ENCODE data around the gene MAG.

MAG gene, protein sequence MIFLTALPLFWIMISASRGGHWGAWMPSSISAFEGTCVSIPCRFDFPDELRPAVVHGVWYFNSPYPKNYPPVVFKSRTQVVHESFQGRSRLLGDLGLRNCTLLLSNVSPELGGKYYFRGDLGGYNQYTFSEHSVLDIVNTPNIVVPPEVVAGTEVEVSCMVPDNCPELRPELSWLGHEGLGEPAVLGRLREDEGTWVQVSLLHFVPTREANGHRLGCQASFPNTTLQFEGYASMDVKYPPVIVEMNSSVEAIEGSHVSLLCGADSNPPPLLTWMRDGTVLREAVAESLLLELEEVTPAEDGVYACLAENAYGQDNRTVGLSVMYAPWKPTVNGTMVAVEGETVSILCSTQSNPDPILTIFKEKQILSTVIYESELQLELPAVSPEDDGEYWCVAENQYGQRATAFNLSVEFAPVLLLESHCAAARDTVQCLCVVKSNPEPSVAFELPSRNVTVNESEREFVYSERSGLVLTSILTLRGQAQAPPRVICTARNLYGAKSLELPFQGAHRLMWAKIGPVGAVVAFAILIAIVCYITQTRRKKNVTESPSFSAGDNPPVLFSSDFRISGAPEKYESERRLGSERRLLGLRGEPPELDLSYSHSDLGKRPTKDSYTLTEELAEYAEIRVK

DNA sequence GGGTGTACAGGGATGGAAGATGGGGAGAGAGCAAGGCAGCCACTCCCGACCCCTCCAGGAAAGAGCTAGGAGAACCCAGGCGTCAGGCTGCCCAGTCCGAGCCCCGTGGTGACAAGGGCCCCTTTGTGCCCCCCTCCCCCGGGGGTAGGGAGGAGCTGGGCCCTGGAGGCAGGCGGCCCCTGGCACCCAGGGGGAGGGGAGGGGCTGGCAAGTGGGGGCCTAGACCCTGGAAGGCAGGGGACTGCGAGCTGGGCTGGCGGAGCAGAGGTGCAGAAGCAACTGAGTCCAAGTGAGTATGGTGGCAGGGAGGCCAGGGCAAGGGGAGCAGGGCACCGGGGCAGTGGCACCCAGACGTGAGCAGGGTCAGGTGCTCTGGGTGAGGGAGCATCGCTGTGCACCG lies at the start of gene MAG:
Gene MAG (plus strand): TSS at position 246 of the 400 bp plus-strand sequence. CDS start 3,248 bp downstream, outside the sequence.
- H3K27ac Mint-ChIP-seq: no peak within 1 kb of the TSS

DNA sequence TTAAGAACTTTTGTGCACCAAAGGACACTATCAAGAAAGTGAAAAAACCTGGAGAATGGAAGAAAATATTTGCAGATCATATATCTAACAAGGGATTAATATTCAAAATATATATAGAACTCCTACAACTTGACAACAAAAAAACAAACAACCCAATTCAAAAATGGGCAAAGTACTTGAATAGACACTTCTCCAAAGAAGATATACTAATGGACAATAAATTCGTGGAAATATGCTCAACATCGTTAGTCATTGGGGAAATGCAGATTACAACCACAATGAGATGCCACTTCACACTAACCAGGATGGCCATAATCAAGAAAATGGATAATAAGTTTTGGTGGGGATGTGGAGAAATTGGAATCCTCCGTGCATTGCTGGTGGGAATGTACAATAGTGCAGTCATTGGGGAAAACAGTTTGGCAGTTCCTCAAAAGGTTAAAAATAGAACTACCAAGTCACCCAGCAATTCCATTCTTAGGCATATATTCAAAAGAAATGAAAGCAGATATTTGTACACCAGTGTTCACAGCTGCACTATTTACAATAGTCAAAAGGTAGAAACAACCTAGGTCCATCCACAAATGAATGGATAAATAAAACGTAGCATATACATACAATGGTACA lies 45.4 kb upstream of the MAG start:
- H3K4me1 Mint-ChIP-seq (ENCODE audit: low read depth): peaks cover 8% of the 10 kb centered on the region
- H3K27me3 Mint-ChIP-seq (ENCODE audit: low read depth): peaks cover 70% of the 10 kb centered on the region
- peaks cover 28% of the 10 kb centered on the region for H3K9me3 Mint-ChIP-seq
- no peak overlapping the region for H3K27ac Mint-ChIP-seq
- H3K36me3 Mint-ChIP-seq (ENCODE audit: low read depth): no peaks in the 10 kb centered on the region
- H3K4me3 Mint-ChIP-seq: no peak overlapping the region

More for the DNA sequence above, at the start of gene MAG:
- H3K4me3 Mint-ChIP-seq: no peak within 1 kb of the TSS
- no peaks in the 10 kb centered on the region for H3K9me3 Mint-ChIP-seq
- peaks cover 2% of the 10 kb centered on the region for H3K4me1 Mint-ChIP-seq (ENCODE audit: low read depth)
- no peaks in the 10 kb centered on the region for H3K27me3 Mint-ChIP-seq (ENCODE audit: low read depth)
- no peaks in the 10 kb centered on the region for H3K36me3 Mint-ChIP-seq (ENCODE audit: low read depth)

DNA sequence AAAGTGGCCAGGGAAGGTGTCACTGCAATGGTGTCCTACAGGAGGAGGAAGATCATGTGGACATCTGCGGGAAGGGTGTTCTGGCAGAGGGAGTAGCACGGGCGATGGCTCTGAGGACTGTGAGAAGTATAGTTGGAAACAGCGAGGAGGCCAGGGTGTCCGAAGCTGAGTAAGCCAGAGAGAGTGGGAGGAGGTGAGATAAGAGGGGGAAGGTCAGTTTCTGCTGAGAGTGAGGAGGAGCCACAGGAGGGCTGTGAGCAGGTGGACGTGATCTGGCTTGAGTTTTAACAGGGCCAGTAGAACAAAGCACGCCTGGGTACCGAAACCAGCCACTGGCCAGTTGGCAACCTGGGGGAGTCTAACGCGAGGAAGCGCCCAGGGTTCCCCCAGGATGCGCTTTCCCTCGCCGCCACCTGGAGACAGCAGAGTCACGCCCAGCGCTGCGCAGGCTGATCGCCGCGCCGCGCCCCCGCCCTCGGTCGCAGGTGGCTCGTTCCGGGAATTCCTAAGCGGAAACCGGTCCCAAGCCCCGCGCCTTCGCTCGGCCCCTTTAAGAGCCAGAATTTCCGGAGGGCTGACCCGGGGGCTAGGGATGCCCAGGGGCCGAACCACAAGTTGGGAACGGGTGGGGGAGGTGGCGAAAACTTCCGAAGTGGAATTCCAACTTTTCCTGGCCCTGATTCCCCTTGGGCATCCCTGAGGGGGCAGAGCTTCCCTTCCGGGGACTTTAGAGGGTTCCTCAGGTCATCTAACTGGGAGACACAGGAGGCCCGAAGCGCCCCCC lies 44.2 kb upstream of the MAG start:
- Mint-ChIP-seq H3K36me3 (ENCODE audit: low read depth) (no peaks in the 10 kb centered on the region), H3K4me1 (ENCODE audit: low read depth) (peaks cover 8% of the 10 kb centered on the region), H3K4me3 (peak overlapping the region; percentile 77), H3K27ac (no peak overlapping the region), H3K27me3 (ENCODE audit: low read depth) (peaks cover 63% of the 10 kb centered on the region), H3K9me3 (peaks cover 23% of the 10 kb centered on the region)

DNA sequence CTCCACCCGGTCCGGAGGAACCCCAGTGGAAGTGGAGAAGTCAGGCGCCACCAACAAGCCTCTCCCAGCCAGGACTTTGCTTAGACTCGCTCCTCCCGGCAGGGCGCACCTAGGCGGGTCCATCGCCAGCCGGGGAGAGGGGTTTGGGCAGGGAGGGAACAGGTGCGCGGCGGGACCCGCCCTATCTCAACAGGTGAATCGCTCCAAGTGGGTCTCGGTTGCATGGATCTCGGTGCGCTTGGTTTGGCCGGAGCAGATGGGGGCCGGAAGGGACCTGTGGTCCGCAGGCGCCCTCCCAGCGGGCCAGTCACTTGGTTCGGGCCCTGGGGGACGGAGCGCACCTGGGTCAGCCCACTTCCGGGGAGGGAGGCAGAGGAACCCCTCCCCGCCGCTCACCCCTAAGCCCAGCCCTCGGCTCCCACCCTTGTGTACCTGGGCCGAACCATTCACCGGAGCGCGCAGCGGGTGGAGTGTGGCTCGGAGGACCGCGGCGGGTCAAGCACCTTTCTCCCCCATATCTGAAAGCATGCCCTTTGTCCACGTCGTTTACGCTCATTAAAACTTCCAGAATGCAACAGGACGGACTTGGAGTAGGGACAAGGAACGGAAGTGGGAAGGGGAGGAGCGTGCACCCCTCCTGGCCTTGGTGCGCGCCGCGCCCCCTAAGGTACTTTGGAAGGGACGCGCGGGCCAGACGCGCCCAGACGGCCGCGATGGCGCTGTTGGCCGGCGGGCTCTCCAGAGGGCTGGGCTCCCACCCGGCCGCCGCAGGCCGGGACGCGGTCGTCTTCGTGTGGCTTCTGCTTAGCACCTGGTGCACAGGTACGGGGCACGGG lies 43.4 kb upstream of the MAG start, which contains the start of gene LSR:
Gene LSR (plus strand): TSS at position 693 of the 836 bp plus-strand sequence. CDS start 21 bp downstream, at position 714.
- peak within 1 kb of the TSS; percentile 77 for H3K4me3 Mint-ChIP-seq

DNA sequence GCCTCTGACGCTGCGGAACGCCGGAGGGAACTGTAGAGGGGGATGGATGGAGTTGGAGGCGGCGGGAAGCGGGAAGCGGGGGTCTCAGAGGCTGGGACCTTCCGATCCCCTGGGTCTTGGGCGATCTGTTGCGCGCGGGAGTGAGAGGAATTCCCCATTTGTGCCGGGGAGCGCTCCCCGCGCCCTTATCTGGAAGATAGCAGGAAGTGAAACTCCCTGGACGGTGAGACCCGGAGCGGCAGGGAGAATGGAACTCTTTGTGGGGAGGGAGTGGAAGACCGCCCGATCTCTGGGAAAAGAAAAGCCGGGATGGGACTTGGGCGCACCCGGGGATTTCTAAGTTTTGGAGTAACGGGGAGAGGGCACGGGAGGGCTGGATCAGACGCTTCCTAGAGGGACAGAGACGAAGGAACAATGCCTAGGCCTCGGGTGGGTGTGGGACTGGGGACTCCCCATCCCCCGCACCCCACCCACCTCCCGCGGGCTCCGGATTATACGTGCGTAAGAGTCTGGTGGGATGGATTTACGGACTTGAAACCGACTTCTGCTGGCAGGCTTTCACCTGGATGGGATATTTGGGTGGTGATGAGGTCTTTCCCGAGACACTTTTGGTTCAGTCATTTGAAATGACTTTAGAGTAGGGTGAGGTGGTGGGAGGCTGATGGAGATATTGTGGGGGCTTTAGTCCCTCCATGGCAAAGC lies 42.7 kb upstream of the MAG start:
- no peaks in the 10 kb centered on the region for H3K36me3 Mint-ChIP-seq (ENCODE audit: low read depth)
- H3K4me3 Mint-ChIP-seq: peak overlapping the region; percentile 77
- H3K4me1 Mint-ChIP-seq (ENCODE audit: low read depth): peaks cover 8% of the 10 kb centered on the region
- H3K9me3 Mint-ChIP-seq: peaks cover 11% of the 10 kb centered on the region
- H3K27ac Mint-ChIP-seq: no peak overlapping the region
- H3K27me3 Mint-ChIP-seq (ENCODE audit: low read depth): peaks cover 50% of the 10 kb centered on the region

More for the DNA sequence above, 43.4 kb upstream of the MAG start, which contains the start of gene LSR:
- peaks cover 15% of the 10 kb centered on the region for H3K9me3 Mint-ChIP-seq
- H3K36me3 Mint-ChIP-seq (ENCODE audit: low read depth): no peaks in the 10 kb centered on the region
- H3K27me3 Mint-ChIP-seq (ENCODE audit: low read depth): peaks cover 55% of the 10 kb centered on the region
- H3K27ac Mint-ChIP-seq: no peak within 1 kb of the TSS
- peaks cover 8% of the 10 kb centered on the region for H3K4me1 Mint-ChIP-seq (ENCODE audit: low read depth)

DNA sequence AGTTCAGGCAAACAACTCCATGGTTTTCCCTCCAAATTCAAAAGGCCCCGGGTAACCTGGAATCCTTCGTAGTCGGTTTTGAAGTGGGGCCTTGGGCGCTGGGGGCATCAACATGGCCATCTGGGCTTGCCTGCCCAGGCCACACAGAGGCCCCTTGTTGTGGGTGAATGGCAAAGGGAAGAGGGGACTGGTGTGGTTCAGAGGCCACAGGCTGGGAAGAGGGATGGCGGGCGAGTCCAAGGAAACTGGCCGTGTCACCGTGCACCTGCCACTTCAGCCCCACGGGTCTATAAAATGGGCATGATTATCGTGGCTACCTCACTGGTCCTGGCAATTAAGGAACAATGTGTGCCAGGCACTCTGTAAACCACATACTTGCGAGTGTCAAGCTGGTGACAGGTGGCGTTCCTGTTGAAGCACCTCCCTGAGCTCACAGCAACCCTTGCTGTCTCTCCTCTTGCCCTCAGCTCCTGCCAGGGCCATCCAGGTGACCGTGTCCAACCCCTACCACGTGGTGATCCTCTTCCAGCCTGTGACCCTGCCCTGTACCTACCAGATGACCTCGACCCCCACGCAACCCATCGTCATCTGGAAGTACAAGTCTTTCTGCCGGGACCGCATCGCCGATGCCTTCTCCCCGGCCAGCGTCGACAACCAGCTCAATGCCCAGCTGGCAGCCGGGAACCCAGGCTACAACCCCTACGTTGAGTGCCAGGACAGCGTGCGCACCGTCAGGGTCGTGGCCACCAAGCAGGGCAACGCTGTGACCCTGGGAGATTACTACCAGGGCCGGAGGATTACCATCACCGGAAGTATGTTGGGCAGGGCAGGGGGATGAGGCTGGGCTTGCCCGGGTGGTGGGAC lies 41.9 kb upstream of the MAG start:
- peaks cover 5% of the 10 kb centered on the region for H3K9me3 Mint-ChIP-seq
- no peak overlapping the region for H3K27ac Mint-ChIP-seq
- peak overlapping the region; percentile 66 for H3K4me3 Mint-ChIP-seq
- H3K27me3 Mint-ChIP-seq (ENCODE audit: low read depth): peaks cover 43% of the 10 kb centered on the region
- H3K36me3 Mint-ChIP-seq (ENCODE audit: low read depth): peaks cover under 1% of the 10 kb centered on the region
- peaks cover 8% of the 10 kb centered on the region for H3K4me1 Mint-ChIP-seq (ENCODE audit: low read depth)

DNA sequence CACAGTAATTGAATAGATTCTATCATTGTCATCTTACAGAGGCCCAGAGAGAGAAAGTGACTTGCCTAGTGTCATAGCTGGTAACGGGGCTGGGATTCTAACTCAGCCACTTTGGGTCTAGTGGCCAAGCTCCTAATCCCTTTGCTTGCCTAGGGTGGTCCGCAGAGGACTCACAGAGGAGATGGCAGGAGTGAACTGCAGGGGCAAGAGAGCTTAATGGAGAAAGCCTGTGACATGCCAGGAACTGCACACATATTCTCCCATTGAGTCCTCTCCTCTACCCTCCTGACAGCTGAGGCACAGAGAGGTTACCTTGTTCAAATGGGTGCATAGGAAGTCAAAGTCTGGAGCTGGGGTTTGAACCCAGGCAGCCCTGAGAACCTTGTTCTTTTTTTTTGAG lies 40.5 kb upstream of the MAG start:
- Mint-ChIP-seq H3K4me3 (no peak overlapping the region), H3K36me3 (ENCODE audit: low read depth) (peaks cover 2% of the 10 kb centered on the region), H3K9me3 (no peaks in the 10 kb centered on the region), H3K27me3 (ENCODE audit: low read depth) (peaks cover 33% of the 10 kb centered on the region), H3K27ac (no peak overlapping the region), H3K4me1 (ENCODE audit: low read depth) (peaks cover 8% of the 10 kb centered on the region)

DNA sequence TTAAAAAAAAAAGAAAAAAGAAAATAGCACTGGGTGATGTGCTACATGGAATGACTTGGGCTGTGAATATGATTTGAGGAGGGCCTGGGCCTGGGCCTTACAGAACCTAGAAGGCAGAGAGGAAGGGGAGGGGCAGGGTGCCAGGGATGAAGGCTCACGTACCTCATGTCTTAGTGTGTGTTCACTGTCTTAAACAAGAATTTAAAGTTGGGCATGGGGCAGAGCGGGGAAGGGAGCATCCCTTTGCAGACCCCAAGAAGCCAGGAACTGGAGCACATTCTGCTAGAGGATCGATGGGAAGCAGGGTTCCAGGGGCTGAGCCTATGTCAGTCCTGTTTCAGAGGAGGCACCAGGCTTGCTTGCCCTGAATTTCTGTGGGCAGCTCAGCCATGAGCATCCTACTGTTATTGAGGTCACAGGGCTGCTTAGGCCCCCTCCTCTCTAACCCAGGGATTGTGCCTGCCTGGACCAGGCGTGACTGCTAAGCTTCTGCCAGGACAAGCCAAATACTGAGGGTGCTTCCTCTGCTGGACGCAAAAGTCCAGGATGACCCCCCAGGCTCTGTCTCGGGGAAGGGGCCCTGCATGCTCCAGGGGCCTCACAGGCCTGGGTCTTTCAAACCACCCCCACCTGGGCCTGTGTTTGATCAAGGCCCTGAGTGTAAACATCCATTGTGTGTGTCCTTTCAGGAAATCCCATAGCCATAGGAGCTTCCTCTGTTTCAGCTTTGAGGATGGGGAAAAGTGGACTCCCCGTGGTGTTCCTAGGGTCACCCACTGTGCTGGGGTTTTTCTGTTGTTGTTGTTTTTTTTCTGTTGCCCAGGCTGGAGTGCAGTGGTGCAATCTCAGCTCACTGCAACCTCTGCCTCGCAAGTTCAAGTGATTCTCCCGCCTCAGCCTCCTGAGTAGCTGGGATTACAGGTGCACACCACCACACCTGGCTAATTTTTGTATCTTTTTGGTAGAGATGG lies 38.4 kb upstream of the MAG start:
- Mint-ChIP-seq H3K9me3 (no peaks in the 10 kb centered on the region), H3K27ac (no peak overlapping the region), H3K4me3 (no peak overlapping the region), H3K27me3 (ENCODE audit: low read depth) (peaks cover 17% of the 10 kb centered on the region), H3K36me3 (ENCODE audit: low read depth) (peaks cover 2% of the 10 kb centered on the region), H3K4me1 (ENCODE audit: low read depth) (peaks cover 7% of the 10 kb centered on the region)

DNA sequence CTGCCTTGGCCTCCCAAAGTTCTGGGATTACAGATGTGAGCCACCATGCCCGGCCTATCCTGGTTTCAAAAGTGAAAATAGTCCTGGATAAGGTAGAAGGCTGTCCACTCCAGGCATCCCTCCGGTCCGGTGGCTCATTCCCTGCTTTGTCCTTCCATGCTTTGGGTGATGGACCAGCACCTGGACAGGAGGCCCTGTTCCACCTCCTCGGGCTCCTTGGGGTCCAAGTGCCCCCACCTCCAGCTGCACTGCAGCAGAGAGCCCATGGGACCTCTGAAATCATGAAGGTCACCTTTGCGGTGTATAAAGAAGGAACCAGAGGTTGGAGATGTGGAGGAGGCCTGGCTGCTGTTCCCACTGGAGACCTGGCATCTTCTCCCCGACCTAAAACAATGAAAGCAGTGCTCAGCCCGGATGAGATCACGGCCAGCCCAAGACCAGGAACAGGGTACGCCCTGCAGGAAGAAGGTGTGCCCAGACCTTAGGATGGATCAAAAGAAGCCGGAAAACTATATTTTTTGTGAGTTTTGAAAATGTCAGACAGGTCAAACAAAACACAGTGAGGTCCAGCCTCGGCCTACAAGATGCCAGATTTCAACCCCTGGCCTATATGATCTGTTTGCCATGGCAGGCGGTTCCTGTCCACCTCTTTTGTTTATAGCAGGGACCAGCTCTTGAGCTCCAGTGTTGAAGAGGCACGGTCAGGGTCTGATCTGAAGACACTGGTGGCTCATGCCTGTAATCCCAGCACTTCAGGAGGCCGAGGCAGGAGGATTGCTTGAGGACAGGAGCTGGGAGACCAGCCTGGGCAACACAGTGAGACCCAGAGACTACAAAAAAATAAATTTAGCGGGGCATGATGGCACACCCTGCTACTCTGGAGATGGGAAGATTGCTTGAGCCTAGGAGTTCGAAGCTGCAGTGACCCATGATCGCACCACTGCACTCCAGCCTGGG lies 37.3 kb upstream of the MAG start:
- no peak overlapping the region for H3K4me3 Mint-ChIP-seq
- no peaks in the 10 kb centered on the region for H3K9me3 Mint-ChIP-seq
- H3K4me1 Mint-ChIP-seq (ENCODE audit: low read depth): peaks cover 2% of the 10 kb centered on the region
- peaks cover 7% of the 10 kb centered on the region for H3K27me3 Mint-ChIP-seq (ENCODE audit: low read depth)
- H3K27ac Mint-ChIP-seq: no peak overlapping the region
- H3K36me3 Mint-ChIP-seq (ENCODE audit: low read depth): peaks cover 2% of the 10 kb centered on the region

DNA sequence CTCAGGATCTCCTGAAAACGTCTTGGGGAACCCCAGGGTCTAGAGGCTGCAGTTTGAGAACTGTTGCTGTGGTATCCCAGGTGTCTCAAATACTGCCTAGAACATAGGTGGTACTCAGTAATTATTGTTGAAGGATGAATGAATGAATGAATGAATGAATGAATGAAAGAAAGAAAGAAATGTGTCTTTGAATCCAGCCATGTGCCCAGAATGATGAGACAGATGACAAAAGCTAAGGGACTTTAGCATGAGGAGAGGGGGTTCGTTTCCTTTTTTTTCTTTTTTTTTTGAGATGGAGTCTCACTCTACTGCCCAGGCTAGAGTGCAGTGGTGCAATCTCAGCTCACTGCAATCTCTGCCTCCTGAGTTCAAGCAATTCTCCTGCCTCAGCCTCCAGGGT lies 35.4 kb upstream of the MAG start:
- no peak overlapping the region for H3K27ac Mint-ChIP-seq
- H3K27me3 Mint-ChIP-seq (ENCODE audit: low read depth): no peaks in the 10 kb centered on the region
- H3K36me3 Mint-ChIP-seq (ENCODE audit: low read depth): peaks cover 2% of the 10 kb centered on the region
- peaks cover 1% of the 10 kb centered on the region for H3K4me1 Mint-ChIP-seq (ENCODE audit: low read depth)
- no peak overlapping the region for H3K4me3 Mint-ChIP-seq
- H3K9me3 Mint-ChIP-seq: no peaks in the 10 kb centered on the region

DNA sequence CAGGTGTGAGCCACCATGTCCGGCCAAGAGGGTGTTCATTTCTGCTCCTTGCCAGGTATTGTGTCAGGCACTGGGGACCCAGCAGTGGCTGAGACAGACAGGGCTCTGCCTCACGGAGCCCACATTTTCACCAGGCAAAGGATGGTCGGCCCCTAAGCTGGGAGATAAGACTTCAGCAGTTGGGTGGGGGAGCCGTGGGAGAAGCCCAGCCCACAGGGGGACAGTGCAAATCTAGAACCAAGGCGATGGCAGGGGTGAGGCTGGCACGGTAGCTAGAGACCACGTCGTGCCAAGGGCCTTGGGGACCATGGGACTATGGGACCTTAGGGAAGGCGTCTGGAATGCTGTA lies 34.9 kb upstream of the MAG start:
- H3K4me1 Mint-ChIP-seq (ENCODE audit: low read depth): peaks cover 1% of the 10 kb centered on the region
- H3K27me3 Mint-ChIP-seq (ENCODE audit: low read depth): no peaks in the 10 kb centered on the region
- no peak overlapping the region for H3K27ac Mint-ChIP-seq
- H3K9me3 Mint-ChIP-seq: no peaks in the 10 kb centered on the region
- H3K4me3 Mint-ChIP-seq: no peak overlapping the region
- H3K36me3 Mint-ChIP-seq (ENCODE audit: low read depth): peaks cover 2% of the 10 kb centered on the region

All from T-helper 1 cell treated with Interleukin-12 subunit alpha and Interleukin-12 subunit beta and Interleukin-4 antibody, amounts not matched to agents 30 μg/mL and 1 μg/mL, for 36 hours (primary cell).